Upper lobe of right lung (tissue), 1 donor: Measurements from ENCODE around the gene EIF1AD. TPM values are rescaled to one million over a fixed set of nuclear protein-coding genes. Genes with fewer than 3 reads are reported as not detected.
A peak's percentile ranks its signal among the peaks of the same experiment; 100 is the strongest.

Experiments used
- ATAC-seq: fragments of 200-7000 bp; cut with Tn5 transposase; one replicate; pipeline ENCODE4 v1.9.1; 2020; ENCODE audit warnings: mild to moderate bottlenecking, moderate library complexity
- DNase-seq: peaks from one replicate; pipeline ENCODE4 v3.0.0-alpha.2; 2020
- H3K27ac ChIP-seq: fragments of 200-600 bp; one replicate; pipeline ENCODE4 v1.8.0; 2022
- H3K27me3 ChIP-seq: fragments of 200-600 bp; one replicate; pipeline ENCODE4 v1.8.0; 2022; ENCODE audit warnings: mild to moderate bottlenecking
- H3K36me3 ChIP-seq: fragments of 200-600 bp; one replicate; pipeline ENCODE4 v1.8.0; 2022
- H3K4me1 ChIP-seq: fragments of 200-600 bp; one replicate; pipeline ENCODE4 v1.8.0; 2022
- H3K4me3 ChIP-seq: fragments of 200-600 bp; one replicate; pipeline ENCODE4 v1.8.0; 2022; ENCODE audit warnings: mild to moderate bottlenecking
- H3K9me3 ChIP-seq: fragments of 200-600 bp; one replicate; pipeline ENCODE4 v1.8.0; 2022
- CTCF ChIP-seq: fragments of 200-600 bp; IDR thresholded peaks from one replicate; pipeline ENCODE4 v1.8.0; 2022; ENCODE audit warnings: antibody characterized with exemption
- intact Hi-C: fragments of 100-400 bp; cut with DNase I; formaldehyde crosslinking; loops from one replicate; pipeline ENCODE4 v1.11.0; 2022
- total RNA-seq: library from RNA; stranded (reverse); fragmentation: NEBNext Ultra II Directional; extraction: Animal tissue kit (Norgen Biotek cat#: 25700); gene quantifications from one replicate; pipeline ENCODE4 v1.2.1, GENCODE V29; 2021
- donor health status: DM: no; HTN: yes; CAD: no; lungs with severe emphysema.

EIF1AD gene
- total RNA-seq, 1 donor from 2014 or later = 32.6 TPM

- DNase-seq (no peak), ATAC-seq (peak; percentile 8)
- no peaks in the 10 kb centered on the region for H3K9me3 ChIP-seq
- no peak overlapping the region for H3K4me3 ChIP-seq
- intact Hi-C loops = no loop called here
- H3K36me3 ChIP-seq = peaks cover 22% of the 10 kb centered on the region
- no peaks in the 10 kb centered on the region for H3K4me1 ChIP-seq
- no peak overlapping the region for H3K27ac ChIP-seq
- TF ChIP-seq CTCF = no peak
- H3K27me3 ChIP-seq = no peaks in the 10 kb centered on the region
These were observed 19.8 kb downstream of the EIF1AD start for GRCh38 chr11:65981972-65982823.

- no peak for TF ChIP-seq CTCF
- DNase-seq (no peak), ATAC-seq (no peak)
- Histone ChIP-seq H3K4me1 (no peaks in the 10 kb centered on the region), H3K27me3 (no peaks in the 10 kb centered on the region), H3K27ac (no peak overlapping the region), H3K4me3 (no peak overlapping the region), H3K36me3 (peaks cover 32% of the 10 kb centered on the region), H3K9me3 (no peaks in the 10 kb centered on the region)
- intact Hi-C loops = no loop called here
These were observed 20.7 kb downstream of the EIF1AD start for GRCh38 chr11:65981101-65981740.

GRCh38 chr11:65979261-65979759 is 22.6 kb downstream of the EIF1AD start:
- Histone ChIP-seq H3K27ac (no peak overlapping the region), H3K36me3 (peaks cover 40% of the 10 kb centered on the region), H3K4me1 (no peaks in the 10 kb centered on the region), H3K27me3 (no peaks in the 10 kb centered on the region), H3K4me3 (no peak overlapping the region), H3K9me3 (no peaks in the 10 kb centered on the region)
- ATAC-seq (no peak), DNase-seq (no peak)
- intact Hi-C loops = loop anchor here (10.0 kb wide), 1 partner anchor 55 kb away; no protein-coding TSS in a partner anchor
- TF ChIP-seq CTCF = no peak

- peaks cover 42% of the 10 kb centered on the region for H3K36me3 ChIP-seq
- intact Hi-C loops = loop anchor here (10.0 kb wide), 1 partner anchor 54 kb away; no protein-coding TSS in a partner anchor
- no peaks in the 10 kb centered on the region for H3K4me1 ChIP-seq
- no peaks in the 10 kb centered on the region for H3K27me3 ChIP-seq
- no peaks in the 10 kb centered on the region for H3K9me3 ChIP-seq
- no peak overlapping the region for H3K27ac ChIP-seq
- DNase-seq = no peak
- no peak for ATAC-seq
- TF ChIP-seq CTCF = no peak
- H3K4me3 ChIP-seq = no peak overlapping the region
These were observed 23.3 kb downstream of the EIF1AD start for GRCh38 chr11:65978391-65979238.

GRCh38 chr11:65977621-65978390 is 24.2 kb downstream of the EIF1AD start:
- Histone ChIP-seq H3K36me3 (peaks cover 47% of the 10 kb centered on the region), H3K27me3 (no peaks in the 10 kb centered on the region), H3K4me1 (no peaks in the 10 kb centered on the region), H3K4me3 (no peak overlapping the region), H3K27ac (no peak overlapping the region), H3K9me3 (no peaks in the 10 kb centered on the region)
- ATAC-seq = no peak
- no peak for TF ChIP-seq CTCF
- no peak for DNase-seq
- intact Hi-C loops = loop anchor here (10.0 kb wide), 1 partner anchor 53 kb away; no protein-coding TSS in a partner anchor
